SK-N-SH treated with all-trans-retinoic acid at 6 μM for 48 hours (cell line): ENCODE measurements around the gene CHPF.

Experiments
- ATAC-seq: fragments of 200-7000 bp; cut with Tn5 transposase; 3 replicates; pipeline ENCODE4 v1.9.1; 2020; ENCODE audit warnings: mild to moderate bottlenecking, moderate library complexity
- ARNTL ChIP-seq: fragments of 450-650 bp; formaldehyde crosslinking; IDR thresholded peaks from 2 replicates; pipeline ENCODE4 v1.5.0; 2020; ENCODE audit warnings: low read depth, mild to moderate bottlenecking, moderate library complexity, borderline replicate concordance
- BACH2 ChIP-seq: fragments of 250-450 bp; sonication (Bioruptor Pico); IDR thresholded peaks from 2 replicates; pipeline ENCODE4 v1.9.0; 2021; ENCODE audit warnings: mild to moderate bottlenecking, borderline replicate concordance
- CSDC2 ChIP-seq: fragments of 250-450 bp; sonication (Bioruptor Pico); IDR thresholded peaks from 2 replicates; pipeline ENCODE4 v1.5.0; 2020; ENCODE audit warnings: mild to moderate bottlenecking, moderate library complexity
- ESRRG ChIP-seq: fragments of 250-450 bp; sonication (Bioruptor Pico); IDR thresholded peaks from 2 replicates; pipeline ENCODE4 v1.6.1; 2021; ENCODE audit warnings: mild to moderate bottlenecking
- GLIS3 ChIP-seq: fragments of 250-450 bp; sonication (Bioruptor Pico); IDR thresholded peaks from 2 replicates; pipeline ENCODE4 v1.5.0; 2020; ENCODE audit warnings: mild to moderate bottlenecking, moderate library complexity
- ISL1 ChIP-seq: fragments of 250-450 bp; sonication (Bioruptor Pico); IDR thresholded peaks from 2 replicates; pipeline ENCODE4 v2.1.2; 2022; ENCODE audit warnings: mild to moderate bottlenecking, moderate library complexity
- OSR1 ChIP-seq: fragments of 250-450 bp; sonication (Bioruptor Pico); IDR thresholded peaks from 2 replicates; pipeline ENCODE4 v1.8.0; 2022; ENCODE audit warnings: moderate library complexity, mild to moderate bottlenecking, inconsistent platforms
- RARB ChIP-seq: fragments of 250-450 bp; sonication (Bioruptor Pico); IDR thresholded peaks from 2 replicates; pipeline ENCODE4 v1.8.0; 2021; ENCODE audit warnings: mild to moderate bottlenecking, moderate library complexity
- TCF4 ChIP-seq: fragments of 250-450 bp; sonication (Bioruptor Pico); IDR thresholded peaks from 2 replicates; pipeline ENCODE4 v1.8.0; 2021; ENCODE audit warnings: mild to moderate bottlenecking, moderate library complexity, borderline replicate concordance
- TOX ChIP-seq: fragments of 250-450 bp; sonication (Bioruptor Pico); IDR thresholded peaks from 2 replicates; pipeline ENCODE4 v1.8.0; 2021; ENCODE audit warnings: mild to moderate bottlenecking, moderate library complexity, borderline replicate concordance
- ZC3H10 ChIP-seq: fragments of 250-450 bp; sonication (Bioruptor Pico); IDR thresholded peaks from 2 replicates; pipeline ENCODE4 v1.5.1; 2021; ENCODE audit warnings: mild to moderate bottlenecking, moderate library complexity
- ZFP3 ChIP-seq: fragments of 250-450 bp; sonication (Bioruptor Pico); IDR thresholded peaks from 2 replicates; pipeline ENCODE4 v1.5.0; 2020; ENCODE audit warnings: mild to moderate bottlenecking, moderate library complexity
- ZFP30 ChIP-seq: fragments of 450-650 bp; formaldehyde crosslinking; IDR thresholded peaks from 2 replicates; pipeline ENCODE4 v1.5.0; 2022; ENCODE audit warnings: mild to moderate bottlenecking, moderate library complexity
- ZNF565 ChIP-seq: fragments of 450-650 bp; formaldehyde crosslinking; conservative IDR thresholded peaks from 2 replicates; pipeline ENCODE4 v1.5.0; 2020; ENCODE audit warnings: low read depth, mild to moderate bottlenecking, moderate library complexity
- ZNF70 ChIP-seq: fragments of 450-650 bp; formaldehyde crosslinking; IDR thresholded peaks from 2 replicates; pipeline ENCODE4 v1.5.0; 2020; ENCODE audit warnings: mild to moderate bottlenecking, moderate library complexity
- ZNF8 ChIP-seq: fragments of 450-650 bp; formaldehyde crosslinking; IDR thresholded peaks from 2 replicates; pipeline ENCODE4 v1.5.0; 2020; ENCODE audit warnings: mild to moderate bottlenecking, moderate library complexity
- TF ChIP-seq, protein P1 (sequence below): fragments of 250-450 bp; sonication (Bioruptor Pico); IDR thresholded peaks from 2 replicates; pipeline ENCODE4 v1.8.0; 2020; ENCODE audit warnings: mild to moderate bottlenecking, moderate library complexity, borderline replicate concordance
- TF ChIP-seq, protein P2 (sequence below): fragments of 250-450 bp; sonication (Bioruptor Pico); IDR thresholded peaks from 2 replicates; pipeline ENCODE4 v1.5.0; 2020; ENCODE audit warnings: mild to moderate bottlenecking, moderate library complexity
- TF ChIP-seq, protein P3 (sequence below): fragments of 250-450 bp; sonication (Bioruptor Pico); IDR thresholded peaks from 2 replicates; pipeline ENCODE4 v1.5.1; 2021; ENCODE audit warnings: mild to moderate bottlenecking, moderate library complexity

CHPF gene

DNA sequence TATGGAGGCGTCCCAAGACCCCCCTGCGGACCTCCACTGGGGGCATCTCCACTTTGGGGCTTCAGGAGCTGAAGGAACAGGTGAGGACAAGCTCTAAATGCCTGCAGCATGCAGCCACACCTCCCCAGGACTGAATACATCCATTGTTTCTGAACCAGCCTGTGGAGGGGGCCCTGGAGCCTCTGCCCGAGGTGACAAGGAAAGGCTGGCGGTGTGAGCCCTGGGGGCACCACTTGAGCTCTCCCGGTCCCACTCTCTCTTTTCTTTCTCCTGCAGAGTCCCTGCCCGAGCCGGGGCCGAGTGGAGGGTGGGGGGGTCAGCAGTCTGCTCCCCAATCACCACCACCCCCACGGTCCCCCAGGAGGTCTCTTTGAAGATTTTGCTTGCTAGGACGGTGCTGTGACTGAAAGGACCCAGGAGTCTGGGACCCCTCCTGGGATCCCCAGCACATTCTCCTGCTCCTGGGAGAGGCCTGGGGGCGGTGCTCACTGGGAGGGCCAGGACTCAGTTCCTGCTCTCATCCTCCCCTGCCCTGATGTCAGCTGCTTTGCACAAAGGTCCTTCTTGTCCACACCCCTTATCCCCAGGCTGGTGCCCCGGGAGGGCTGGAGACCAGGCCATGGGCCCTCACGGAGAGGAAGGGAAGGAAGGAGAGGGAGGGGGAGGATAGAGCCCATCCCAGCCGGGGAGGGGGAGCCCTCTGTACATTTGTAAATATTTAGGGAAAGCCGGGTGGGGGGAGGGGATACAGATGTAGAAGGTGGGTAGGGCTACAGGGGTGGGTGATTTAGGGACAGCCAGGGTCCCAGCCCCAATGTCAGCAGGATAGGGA is 5.7 kb downstream of the CHPF start:
- no peak for ATAC-seq
- TF ChIP-seq CSDC2 (CRISPR knock-in tag) (no peak), ZFP30 (CRISPR knock-in tag) (no peak), ZFP3 (CRISPR knock-in tag) (no peak), TOX (CRISPR knock-in tag) (no peak), GLIS3 (no peak), RARB (CRISPR knock-in tag) (no peak)
- TF ChIP-seq, protein P1, sequence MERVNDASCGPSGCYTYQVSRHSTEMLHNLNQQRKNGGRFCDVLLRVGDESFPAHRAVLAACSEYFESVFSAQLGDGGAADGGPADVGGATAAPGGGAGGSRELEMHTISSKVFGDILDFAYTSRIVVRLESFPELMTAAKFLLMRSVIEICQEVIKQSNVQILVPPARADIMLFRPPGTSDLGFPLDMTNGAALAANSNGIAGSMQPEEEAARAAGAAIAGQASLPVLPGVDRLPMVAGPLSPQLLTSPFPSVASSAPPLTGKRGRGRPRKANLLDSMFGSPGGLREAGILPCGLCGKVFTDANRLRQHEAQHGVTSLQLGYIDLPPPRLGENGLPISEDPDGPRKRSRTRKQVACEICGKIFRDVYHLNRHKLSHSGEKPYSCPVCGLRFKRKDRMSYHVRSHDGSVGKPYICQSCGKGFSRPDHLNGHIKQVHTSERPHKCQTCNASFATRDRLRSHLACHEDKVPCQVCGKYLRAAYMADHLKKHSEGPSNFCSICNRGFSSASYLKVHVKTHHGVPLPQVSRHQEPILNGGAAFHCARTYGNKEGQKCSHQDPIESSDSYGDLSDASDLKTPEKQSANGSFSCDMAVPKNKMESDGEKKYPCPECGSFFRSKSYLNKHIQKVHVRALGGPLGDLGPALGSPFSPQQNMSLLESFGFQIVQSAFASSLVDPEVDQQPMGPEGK (CRISPR knock-in tag), result no peak
- TF ChIP-seq, protein P2, sequence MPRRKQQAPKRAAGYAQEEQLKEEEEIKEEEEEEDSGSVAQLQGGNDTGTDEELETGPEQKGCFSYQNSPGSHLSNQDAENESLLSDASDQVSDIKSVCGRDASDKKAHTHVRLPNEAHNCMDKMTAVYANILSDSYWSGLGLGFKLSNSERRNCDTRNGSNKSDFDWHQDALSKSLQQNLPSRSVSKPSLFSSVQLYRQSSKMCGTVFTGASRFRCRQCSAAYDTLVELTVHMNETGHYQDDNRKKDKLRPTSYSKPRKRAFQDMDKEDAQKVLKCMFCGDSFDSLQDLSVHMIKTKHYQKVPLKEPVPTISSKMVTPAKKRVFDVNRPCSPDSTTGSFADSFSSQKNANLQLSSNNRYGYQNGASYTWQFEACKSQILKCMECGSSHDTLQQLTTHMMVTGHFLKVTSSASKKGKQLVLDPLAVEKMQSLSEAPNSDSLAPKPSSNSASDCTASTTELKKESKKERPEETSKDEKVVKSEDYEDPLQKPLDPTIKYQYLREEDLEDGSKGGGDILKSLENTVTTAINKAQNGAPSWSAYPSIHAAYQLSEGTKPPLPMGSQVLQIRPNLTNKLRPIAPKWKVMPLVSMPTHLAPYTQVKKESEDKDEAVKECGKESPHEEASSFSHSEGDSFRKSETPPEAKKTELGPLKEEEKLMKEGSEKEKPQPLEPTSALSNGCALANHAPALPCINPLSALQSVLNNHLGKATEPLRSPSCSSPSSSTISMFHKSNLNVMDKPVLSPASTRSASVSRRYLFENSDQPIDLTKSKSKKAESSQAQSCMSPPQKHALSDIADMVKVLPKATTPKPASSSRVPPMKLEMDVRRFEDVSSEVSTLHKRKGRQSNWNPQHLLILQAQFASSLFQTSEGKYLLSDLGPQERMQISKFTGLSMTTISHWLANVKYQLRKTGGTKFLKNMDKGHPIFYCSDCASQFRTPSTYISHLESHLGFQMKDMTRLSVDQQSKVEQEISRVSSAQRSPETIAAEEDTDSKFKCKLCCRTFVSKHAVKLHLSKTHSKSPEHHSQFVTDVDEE (CRISPR knock-in tag), result no peak

DNA sequence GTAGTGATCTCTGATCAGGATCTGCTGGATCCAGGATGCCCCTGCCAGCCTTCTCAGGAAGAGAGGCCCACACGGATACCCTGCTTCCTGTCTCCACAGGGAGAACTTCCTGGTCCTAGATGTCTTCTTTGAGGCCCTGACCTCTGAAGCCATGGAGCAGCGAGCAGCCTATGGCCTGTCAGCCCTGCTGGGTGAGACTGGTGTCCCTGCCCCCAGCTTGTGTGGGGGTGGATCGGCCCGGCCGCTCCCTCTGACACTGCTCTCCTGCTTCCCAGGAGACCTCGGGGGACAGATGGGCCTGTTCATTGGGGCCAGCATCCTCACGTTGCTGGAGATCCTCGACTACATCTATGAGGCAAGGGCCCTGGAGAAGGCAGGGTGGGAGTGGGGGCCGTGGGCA is 6.6 kb downstream of the CHPF start:
- ATAC-seq, result no peak

DNA sequence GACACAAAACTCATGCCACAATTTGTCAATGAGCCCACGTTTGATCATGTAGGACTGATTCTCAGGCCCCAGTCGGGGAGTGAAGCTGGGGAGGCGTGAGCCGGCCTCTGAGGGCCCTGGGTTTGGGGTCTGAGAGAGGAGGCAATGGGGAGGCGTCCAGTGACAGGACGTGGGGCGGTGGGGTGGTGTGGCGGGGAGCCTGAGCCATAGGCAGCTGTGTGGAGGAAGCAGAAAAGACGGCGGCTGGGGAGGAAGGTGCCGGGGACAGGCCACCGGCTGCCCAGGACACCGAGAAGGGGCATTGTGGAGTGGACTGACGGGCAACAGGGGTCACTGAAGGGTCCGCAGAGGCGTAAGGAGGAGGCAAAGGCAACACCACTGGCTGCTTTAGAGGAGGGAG is 7.2 kb downstream of the CHPF start:
- ATAC-seq, result no peak
- TF ChIP-seq OSR1 (CRISPR knock-in tag) (no peak), ZNF8 (CRISPR knock-in tag) (no peak), TOX (CRISPR knock-in tag) (no peak), ZNF70 (no peak), BACH2 (CRISPR knock-in tag) (no peak), ZNF565 (CRISPR knock-in tag) (no peak), ARNTL (CRISPR knock-in tag) (no peak), CSDC2 (CRISPR knock-in tag) (no peak), ISL1 (CRISPR knock-in tag) (no peak), ZFP30 (CRISPR knock-in tag) (no peak), RARB (CRISPR knock-in tag) (no peak), ZFP3 (CRISPR knock-in tag) (no peak), ESRRG (CRISPR knock-in tag) (no peak), TCF4 (no peak), ZC3H10 (CRISPR knock-in tag) (no peak)
- TF ChIP-seq, protein P2 (CRISPR knock-in tag), result no peak
- TF ChIP-seq, protein P3, sequence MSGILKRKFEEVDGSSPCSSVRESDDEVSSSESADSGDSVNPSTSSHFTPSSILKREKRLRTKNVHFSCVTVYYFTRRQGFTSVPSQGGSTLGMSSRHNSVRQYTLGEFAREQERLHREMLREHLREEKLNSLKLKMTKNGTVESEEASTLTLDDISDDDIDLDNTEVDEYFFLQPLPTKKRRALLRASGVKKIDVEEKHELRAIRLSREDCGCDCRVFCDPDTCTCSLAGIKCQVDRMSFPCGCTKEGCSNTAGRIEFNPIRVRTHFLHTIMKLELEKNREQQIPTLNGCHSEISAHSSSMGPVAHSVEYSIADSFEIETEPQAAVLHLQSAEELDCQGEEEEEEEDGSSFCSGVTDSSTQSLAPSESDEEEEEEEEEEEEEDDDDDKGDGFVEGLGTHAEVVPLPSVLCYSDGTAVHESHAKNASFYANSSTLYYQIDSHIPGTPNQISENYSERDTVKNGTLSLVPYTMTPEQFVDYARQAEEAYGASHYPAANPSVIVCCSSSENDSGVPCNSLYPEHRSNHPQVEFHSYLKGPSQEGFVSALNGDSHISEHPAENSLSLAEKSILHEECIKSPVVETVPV (CRISPR knock-in tag), result no peak

More for the DNA sequence above, 6.6 kb downstream of the CHPF start:
- TF ChIP-seq GLIS3, result no peak
- TF ChIP-seq OSR1 (CRISPR knock-in tag), result no peak
- TF ChIP-seq BACH2 (CRISPR knock-in tag), result no peak
- TF ChIP-seq, protein P1 (CRISPR knock-in tag), result no peak
- TF ChIP-seq, protein P2 (CRISPR knock-in tag), result no peak
